Choroid plexus epithelial cell (primary cell): Measurements from ENCODE around the gene GABARAPL2.

Source experiments
- DNase-seq: peaks from one replicate; pipeline ENCODE4 v3.0.0-alpha.2; 2010; ENCODE audit warnings: low read depth
- H3K4me3 ChIP-seq: 2 replicates; pipeline ENCODE4 v1.5.1; 2011; ENCODE audit warnings: low read depth, mild to moderate bottlenecking, control low read depth, low read length, moderate library complexity
- TF ChIP-seq, protein P1 (sequence below): conservative IDR thresholded peaks from 2 replicates; pipeline ENCODE4 v1.5.1; 2011; ENCODE audit warnings: low read depth, mild to moderate bottlenecking, control low read depth, inconsistent platforms, low read length, moderate library complexity

The GABARAPL2 gene, protein sequence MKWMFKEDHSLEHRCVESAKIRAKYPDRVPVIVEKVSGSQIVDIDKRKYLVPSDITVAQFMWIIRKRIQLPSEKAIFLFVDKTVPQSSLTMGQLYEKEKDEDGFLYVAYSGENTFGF

DNA sequence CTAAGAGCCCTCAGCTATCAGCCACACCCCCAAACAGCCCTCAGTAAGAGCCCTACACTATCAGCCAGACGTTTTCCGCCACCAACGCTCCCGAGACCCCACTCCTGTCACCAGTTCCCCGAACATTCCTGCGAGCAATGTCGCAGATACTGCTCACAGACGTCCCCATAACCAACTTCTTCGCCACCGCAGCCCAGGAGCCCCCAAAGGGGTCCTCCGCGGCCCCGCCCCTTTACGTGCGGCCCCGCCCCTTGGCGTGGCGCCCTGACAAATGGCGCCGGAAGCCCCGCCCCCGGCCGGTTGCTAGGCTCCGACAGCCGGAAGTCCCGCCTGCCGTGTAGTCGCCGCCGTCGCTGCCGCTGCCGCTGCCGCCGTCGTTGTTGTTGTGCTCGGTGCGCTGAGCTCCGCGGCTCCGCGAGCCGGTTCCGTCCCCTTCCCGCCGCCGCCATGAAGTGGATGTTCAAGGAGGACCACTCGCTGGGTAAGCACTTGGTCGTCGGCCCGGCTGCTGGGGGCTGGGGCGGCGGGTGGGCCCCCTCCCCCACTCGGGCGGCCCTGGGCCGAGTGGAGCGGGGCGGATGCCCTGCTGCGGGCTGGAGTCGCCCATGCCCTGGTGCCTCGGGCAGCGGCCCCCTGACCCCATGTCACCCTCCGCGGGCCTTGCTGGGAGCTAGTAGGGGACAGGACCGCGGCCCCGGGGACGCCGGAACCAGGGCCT, at the start of gene GABARAPL2:
TSS of gene GABARAPL2 (plus strand) at position 340 of the 718 bp plus-strand sequence. CDS start at position 448, 108 bp downstream.
- peak; percentile 78 for DNase-seq
- H3K4me3 ChIP-seq, result peak within 1 kb of the TSS; percentile 92
- TF ChIP-seq, protein P1, sequence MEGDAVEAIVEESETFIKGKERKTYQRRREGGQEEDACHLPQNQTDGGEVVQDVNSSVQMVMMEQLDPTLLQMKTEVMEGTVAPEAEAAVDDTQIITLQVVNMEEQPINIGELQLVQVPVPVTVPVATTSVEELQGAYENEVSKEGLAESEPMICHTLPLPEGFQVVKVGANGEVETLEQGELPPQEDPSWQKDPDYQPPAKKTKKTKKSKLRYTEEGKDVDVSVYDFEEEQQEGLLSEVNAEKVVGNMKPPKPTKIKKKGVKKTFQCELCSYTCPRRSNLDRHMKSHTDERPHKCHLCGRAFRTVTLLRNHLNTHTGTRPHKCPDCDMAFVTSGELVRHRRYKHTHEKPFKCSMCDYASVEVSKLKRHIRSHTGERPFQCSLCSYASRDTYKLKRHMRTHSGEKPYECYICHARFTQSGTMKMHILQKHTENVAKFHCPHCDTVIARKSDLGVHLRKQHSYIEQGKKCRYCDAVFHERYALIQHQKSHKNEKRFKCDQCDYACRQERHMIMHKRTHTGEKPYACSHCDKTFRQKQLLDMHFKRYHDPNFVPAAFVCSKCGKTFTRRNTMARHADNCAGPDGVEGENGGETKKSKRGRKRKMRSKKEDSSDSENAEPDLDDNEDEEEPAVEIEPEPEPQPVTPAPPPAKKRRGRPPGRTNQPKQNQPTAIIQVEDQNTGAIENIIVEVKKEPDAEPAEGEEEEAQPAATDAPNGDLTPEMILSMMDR, result no peak

DNA sequence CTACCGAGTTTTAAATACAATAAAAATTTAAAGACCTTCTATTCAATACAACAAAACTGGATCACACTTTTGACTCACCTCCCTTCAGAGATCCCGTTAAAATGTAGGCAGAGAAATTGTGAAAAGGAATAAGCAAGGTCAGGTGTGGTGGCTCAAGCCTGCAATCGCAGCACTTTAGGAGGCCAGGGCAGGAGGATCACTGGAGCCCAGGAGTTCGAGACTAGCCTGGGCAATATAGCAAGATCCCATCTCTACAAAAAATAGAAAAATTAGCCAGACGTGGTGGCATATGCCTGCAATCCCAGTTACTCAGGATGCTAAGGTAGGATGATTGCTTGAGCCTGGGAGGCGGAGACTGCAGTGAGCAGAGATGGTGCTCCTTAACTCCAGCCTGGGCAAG, 47.0 kb upstream of the GABARAPL2 start:
- TF ChIP-seq, protein P1, result no peak
- DNase-seq, result no peak
- H3K4me3 ChIP-seq, result no peak overlapping the region

DNA sequence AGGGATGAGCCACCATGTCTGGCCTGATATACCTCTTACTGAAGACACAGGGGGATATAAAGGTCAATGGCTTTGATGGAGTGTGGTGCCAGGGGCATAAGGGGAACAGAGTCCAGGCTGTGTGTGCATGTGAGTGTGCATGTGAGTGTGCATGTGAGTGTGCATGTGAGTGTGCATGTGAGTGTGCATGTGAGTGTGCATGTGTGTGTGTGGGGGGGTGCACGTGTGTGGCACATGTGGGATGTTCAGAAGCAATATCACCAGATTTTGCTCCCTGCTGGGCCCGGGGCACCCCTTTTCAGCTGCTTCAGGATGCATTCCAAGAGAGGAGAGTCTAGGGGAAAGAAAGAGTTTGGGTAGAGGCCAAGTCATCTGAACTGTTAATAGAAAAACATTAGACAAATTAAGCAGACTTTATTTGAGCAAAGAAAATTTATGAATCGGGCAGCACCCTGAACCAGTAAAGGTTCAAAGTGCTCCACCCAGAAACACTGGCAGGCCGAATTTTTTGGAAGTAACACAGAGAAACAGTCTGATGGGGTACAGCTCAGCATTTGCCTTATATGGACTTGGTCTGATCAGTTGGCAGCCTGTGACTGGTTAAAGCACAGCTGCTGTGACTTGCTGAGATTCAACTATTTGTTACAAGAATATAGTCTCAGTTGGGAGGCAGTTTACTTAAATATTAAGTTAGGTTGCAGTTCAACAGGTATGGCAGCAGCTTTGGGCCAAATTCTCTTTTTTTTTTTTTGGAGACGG, 40.0 kb upstream of the GABARAPL2 start:
- TF ChIP-seq, protein P1, result no peak
- no peak for DNase-seq
- H3K4me3 ChIP-seq, result no peak overlapping the region

DNA sequence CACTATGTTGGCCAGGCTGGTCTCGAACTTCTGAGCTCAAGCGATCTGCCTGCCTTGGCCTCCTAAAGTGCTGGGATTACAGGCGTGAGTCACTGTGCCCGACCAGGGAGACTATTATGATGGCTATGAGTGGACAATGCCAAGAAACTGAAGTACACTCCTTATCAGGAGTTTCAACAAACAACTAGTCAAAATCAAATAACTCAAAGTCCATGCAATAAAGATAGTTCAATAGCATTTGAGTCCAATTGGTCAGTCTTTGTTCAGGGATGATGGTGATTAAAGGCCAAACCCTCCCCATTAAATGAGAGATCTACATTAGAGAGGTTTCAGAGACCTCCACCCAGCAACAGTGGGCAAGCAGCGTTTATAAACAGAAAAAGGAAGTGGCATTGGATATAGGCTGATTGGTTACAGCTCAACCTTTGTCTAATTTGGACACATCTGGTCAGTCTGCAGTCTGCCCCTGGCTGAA, 38.3 kb upstream of the GABARAPL2 start:
- H3K4me3 ChIP-seq, result no peak overlapping the region
- TF ChIP-seq, protein P1, result no peak

GRCh38 chr16:75529056-75529905, 36.9 kb upstream of the GABARAPL2 start:
- DNase-seq, result no peak
- TF ChIP-seq, protein P1, result no peak

More for the DNA sequence above, 38.3 kb upstream of the GABARAPL2 start:
- DNase-seq, result no peak

DNA sequence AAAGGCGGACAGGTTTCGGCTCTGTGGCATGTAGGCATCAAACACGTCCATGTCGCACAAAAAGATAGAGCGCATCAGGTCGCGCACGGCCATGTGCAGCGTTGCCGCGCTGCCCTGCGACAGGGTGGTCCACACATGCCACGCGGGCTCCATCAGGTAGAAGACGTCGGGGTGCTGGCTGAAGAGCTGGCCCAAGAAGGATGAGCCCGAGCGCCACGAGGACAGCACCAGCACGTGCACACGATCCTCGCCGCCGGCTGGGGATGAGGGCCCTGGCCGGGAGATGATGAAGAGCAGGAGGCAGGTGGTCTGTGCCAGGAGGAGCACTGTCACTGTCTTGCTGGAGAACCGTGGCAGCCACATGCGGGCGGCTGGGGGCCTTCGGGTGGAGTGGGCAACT, 36.2 kb upstream of the GABARAPL2 start:
- no peak overlapping the region for H3K4me3 ChIP-seq
- TF ChIP-seq, protein P1, result no peak
- DNase-seq, result no peak

More at GRCh38 chr16:75529056-75529905, 36.9 kb upstream of the GABARAPL2 start:
- H3K4me3 ChIP-seq, result no peak overlapping the region
